WTC11 (cell line): Measurements from ENCODE around the gene MYMX. TPM values are rescaled to one million over a fixed set of nuclear protein-coding genes. Genes with fewer than 3 reads are reported as not detected.

Experiments used
- ATAC-seq: fragments of 200-7000 bp; cut with Tn5 transposase; 2 replicates; pipeline ENCODE4 v1.10.0; 2021; ENCODE audit warnings: mild to moderate bottlenecking, moderate library complexity
- CTCF ChIA-PET: fragments of 300-600 bp; sonication (Branson Sonifier 250); formaldehyde crosslinking; loops from one replicate; lab custom pipeline; 2021; ENCODE audit warnings: antibody characterized with exemption; lab: Charles Lee
- POLR2A ChIA-PET: fragments of 350-600 bp; sonication (Branson Sonifier 250); formaldehyde crosslinking; loops from one replicate; lab custom pipeline; 2021; ENCODE audit warnings: antibody characterized with exemption; lab: Charles Lee
- DNase-seq: peaks from one replicate; pipeline ENCODE4 v3.0.0; 2021; ENCODE audit warnings: low spot score
- H3K27ac Mint-ChIP-seq: 2 replicates; pipeline ENCODE4 v1.8.0; 2021; ENCODE audit warnings: mixed read lengths
- H3K27me3 Mint-ChIP-seq: 2 replicates; pipeline ENCODE4 v1.8.0; 2021; ENCODE audit warnings: low read depth, mild to moderate bottlenecking, moderate library complexity, mixed read lengths
- H3K36me3 Mint-ChIP-seq: 2 replicates; pipeline ENCODE4 v1.8.0; 2021; ENCODE audit warnings: mixed read lengths
- H3K4me1 Mint-ChIP-seq: 2 replicates; pipeline ENCODE4 v1.8.0; 2022; ENCODE audit warnings: mixed read lengths
- H3K4me3 Mint-ChIP-seq: 2 replicates; pipeline ENCODE4 v1.8.0; 2021; ENCODE audit warnings: mild to moderate bottlenecking, moderate library complexity, mixed read lengths
- H3K9me3 Mint-ChIP-seq: 2 replicates; pipeline ENCODE4 v1.8.0; 2021; ENCODE audit warnings: mixed read lengths
- ARID4B ChIP-seq: sonication (generic); formaldehyde crosslinking; IDR thresholded peaks from 2 replicates; pipeline ENCODE4 v1.8.0; 2023; ENCODE audit warnings: missing genetic modification reagents, mild to moderate bottlenecking, borderline replicate concordance
- ATF1 ChIP-seq: sonication (generic); formaldehyde crosslinking; IDR thresholded peaks from 2 replicates; pipeline ENCODE4 v1.8.1; 2023; ENCODE audit warnings: mild to moderate bottlenecking, moderate library complexity, missing genetic modification reagents
- CTCF ChIP-seq: fragments of 200-600 bp; IDR thresholded peaks from 2 replicates; pipeline ENCODE4 v1.8.0; 2022; ENCODE audit warnings: antibody characterized with exemption
- E2F1 ChIP-seq: sonication (generic); formaldehyde crosslinking; IDR thresholded peaks from 2 replicates; pipeline ENCODE4 v1.8.0; 2022; ENCODE audit warnings: mild to moderate bottlenecking, missing genetic modification reagents
- E2F4 ChIP-seq: sonication (generic); formaldehyde crosslinking; IDR thresholded peaks from 2 replicates; pipeline ENCODE4 v1.8.1; 2022; ENCODE audit warnings: low read depth, mild to moderate bottlenecking, moderate library complexity, missing genetic modification reagents, borderline replicate concordance
- ELF4 ChIP-seq: sonication (generic); formaldehyde crosslinking; IDR thresholded peaks from 2 replicates; pipeline ENCODE4 v1.8.1; 2022; ENCODE audit warnings: low read depth, mild to moderate bottlenecking, moderate library complexity, missing genetic modification reagents
- ERG ChIP-seq: fragments of 250-450 bp; sonication (Bioruptor Pico); IDR thresholded peaks from 2 replicates; pipeline ENCODE4 v1.8.0; 2021; ENCODE audit warnings: mild to moderate bottlenecking
- ESRRA ChIP-seq: sonication (generic); formaldehyde crosslinking; IDR thresholded peaks from 2 replicates; pipeline ENCODE4 v1.8.1; 2022; ENCODE audit warnings: mild to moderate bottlenecking, missing genetic modification reagents, borderline replicate concordance
- NFATC4 ChIP-seq: fragments of 250-450 bp; sonication (Bioruptor Pico); IDR thresholded peaks from 2 replicates; pipeline ENCODE4 v1.9.0; 2021; ENCODE audit warnings: mild to moderate bottlenecking
- NR3C1 ChIP-seq: sonication (generic); formaldehyde crosslinking; conservative IDR thresholded peaks from 2 replicates; pipeline ENCODE4 v1.8.1; 2023; ENCODE audit warnings: low read depth, mild to moderate bottlenecking, missing genetic modification reagents
- TEAD1 ChIP-seq: sonication (generic); formaldehyde crosslinking; IDR thresholded peaks from 2 replicates; pipeline ENCODE4 v1.8.0; 2022; ENCODE audit warnings: mild to moderate bottlenecking, missing genetic modification reagents
- TEAD4 ChIP-seq: sonication (generic); formaldehyde crosslinking; IDR thresholded peaks from 2 replicates; pipeline ENCODE4 v1.8.0; 2022; ENCODE audit warnings: mild to moderate bottlenecking, missing genetic modification reagents
- ZNF138 ChIP-seq: sonication (generic); formaldehyde crosslinking; conservative IDR thresholded peaks from 2 replicates; pipeline ENCODE4 v1.8.1; 2022; ENCODE audit warnings: mild to moderate bottlenecking, moderate library complexity, missing genetic modification reagents
- total RNA-seq: library from RNA; stranded (reverse); gene quantifications from 3 replicates; pipeline ENCODE4 v1.2.3, GENCODE V29; 2021
- TF ChIP-seq, protein P1 (sequence below): sonication (generic); formaldehyde crosslinking; IDR thresholded peaks from 2 replicates; pipeline ENCODE4 v1.8.0; 2023; ENCODE audit warnings: mild to moderate bottlenecking, missing genetic modification reagents
- TF ChIP-seq, protein P2 (sequence below): sonication (generic); formaldehyde crosslinking; IDR thresholded peaks from 2 replicates; pipeline ENCODE4 v1.8.1; 2022; ENCODE audit warnings: low read depth, missing genetic modification reagents, borderline replicate concordance
- TF ChIP-seq, protein P3 (sequence below): sonication (generic); formaldehyde crosslinking; IDR thresholded peaks from 2 replicates; pipeline ENCODE4 v1.8.1; 2023; ENCODE audit warnings: mild to moderate bottlenecking, missing genetic modification reagents

The MYMX gene
- total RNA-seq, 1 experiment from 2014 or later = 3.9 TPM

DNA sequence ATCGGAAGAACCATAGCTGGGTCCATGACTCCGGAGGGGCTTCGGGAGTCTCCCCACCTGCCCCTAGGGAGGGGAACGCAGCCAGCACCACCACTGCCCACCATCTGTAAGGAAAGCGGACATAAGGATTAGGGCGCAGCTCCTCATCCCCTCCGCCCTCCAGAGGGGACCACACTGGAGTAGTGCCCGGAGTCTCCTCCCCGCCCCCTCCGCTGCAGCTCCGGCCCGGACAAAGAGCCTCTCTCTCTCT is 40.0 kb downstream of the MYMX start (continued):
- TF ChIP-seq, protein P1, sequence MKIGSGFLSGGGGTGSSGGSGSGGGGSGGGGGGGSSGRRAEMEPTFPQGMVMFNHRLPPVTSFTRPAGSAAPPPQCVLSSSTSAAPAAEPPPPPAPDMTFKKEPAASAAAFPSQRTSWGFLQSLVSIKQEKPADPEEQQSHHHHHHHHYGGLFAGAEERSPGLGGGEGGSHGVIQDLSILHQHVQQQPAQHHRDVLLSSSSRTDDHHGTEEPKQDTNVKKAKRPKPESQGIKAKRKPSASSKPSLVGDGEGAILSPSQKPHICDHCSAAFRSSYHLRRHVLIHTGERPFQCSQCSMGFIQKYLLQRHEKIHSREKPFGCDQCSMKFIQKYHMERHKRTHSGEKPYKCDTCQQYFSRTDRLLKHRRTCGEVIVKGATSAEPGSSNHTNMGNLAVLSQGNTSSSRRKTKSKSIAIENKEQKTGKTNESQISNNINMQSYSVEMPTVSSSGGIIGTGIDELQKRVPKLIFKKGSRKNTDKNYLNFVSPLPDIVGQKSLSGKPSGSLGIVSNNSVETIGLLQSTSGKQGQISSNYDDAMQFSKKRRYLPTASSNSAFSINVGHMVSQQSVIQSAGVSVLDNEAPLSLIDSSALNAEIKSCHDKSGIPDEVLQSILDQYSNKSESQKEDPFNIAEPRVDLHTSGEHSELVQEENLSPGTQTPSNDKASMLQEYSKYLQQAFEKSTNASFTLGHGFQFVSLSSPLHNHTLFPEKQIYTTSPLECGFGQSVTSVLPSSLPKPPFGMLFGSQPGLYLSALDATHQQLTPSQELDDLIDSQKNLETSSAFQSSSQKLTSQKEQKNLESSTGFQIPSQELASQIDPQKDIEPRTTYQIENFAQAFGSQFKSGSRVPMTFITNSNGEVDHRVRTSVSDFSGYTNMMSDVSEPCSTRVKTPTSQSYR (CRISPR knock-in tag) = no peak; the same call in 1 of the 2 replicates
- TF ChIP-seq ARID4B (CRISPR knock-in tag) (0 out of 2 replicates have a peak, but pooled peaks have one; percentile 3), ELF4 (CRISPR knock-in tag) (no peak), TEAD1 (CRISPR knock-in tag) (no peak), TEAD4 (CRISPR knock-in tag) (no peak), E2F4 (CRISPR knock-in tag) (0 out of 2 replicates have a peak, but pooled peaks have one; percentile 5)

DNA sequence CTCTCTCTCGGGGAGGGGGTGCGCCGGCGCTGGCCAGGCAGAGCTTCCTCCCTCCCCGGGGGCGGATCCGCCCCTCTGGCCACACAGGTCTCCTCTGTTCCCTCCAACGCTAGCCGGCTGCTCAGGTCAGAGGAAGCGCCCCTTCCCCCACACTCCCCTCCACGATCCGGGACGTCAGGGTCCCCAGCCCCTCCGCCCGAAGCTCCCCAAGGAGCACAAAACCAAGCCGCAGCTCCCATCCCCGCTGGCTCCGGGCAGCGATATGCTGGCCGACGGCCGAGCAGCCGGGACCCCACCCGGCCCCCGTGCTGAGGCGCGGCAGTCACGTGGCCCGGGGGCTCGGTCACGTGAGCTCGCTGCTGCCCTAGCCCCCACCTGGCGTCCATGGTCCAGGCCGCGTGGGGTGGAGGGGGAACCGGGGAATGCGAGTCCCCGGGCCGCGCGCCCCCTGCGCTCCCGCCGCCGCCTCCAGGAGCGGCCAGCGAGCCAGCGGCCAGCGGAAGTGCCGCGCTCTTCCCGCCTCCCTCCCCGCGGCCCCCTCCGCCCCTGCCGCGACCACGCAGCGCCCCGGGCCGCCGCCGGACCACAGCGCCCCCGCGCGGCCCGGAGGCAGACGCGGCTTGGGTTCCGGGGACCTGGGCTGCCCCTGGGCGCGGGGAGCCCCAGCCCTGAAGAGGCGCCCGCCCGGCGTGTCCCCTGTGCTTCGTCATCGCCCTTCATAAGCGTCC is 40.5 kb downstream of the MYMX start, which contains the start of gene SLC35B2:
Gene SLC35B2 (minus strand): TSS at position 504 of the 728 bp plus-strand sequence. CDS start 118 bp downstream, at position 386.
- Mint-ChIP-seq H3K27me3 (no peaks in the 10 kb centered on the region), H3K27ac (peak within 1 kb of the TSS; percentile 87), H3K4me1 (peaks cover 27% of the 10 kb centered on the region), H3K9me3 (no peaks in the 10 kb centered on the region), H3K4me3 (peak within 1 kb of the TSS; percentile 83), H3K36me3 (peaks cover 36% of the 10 kb centered on the region)
- ChIA-PET POLR2A (interaction anchor here (0.6 to 3.7 kb wide), 17 partner anchors 10 to 331 kb away, joined by 3 to 83 read pairs (median 4); partner anchors contain the start of genes AARS2, CDC5L, HSP90AB1 and SLC29A1), CTCF (interaction anchor here (0.7 to 4.4 kb wide), 35 partner anchors 8 to 628 kb away, joined by 3 to 76 read pairs (median 5); partner anchors contain the start of genes AARS2, HSP90AB1, SLC29A1 and TMEM151B)
- ATAC-seq (peak; percentile 31), DNase-seq (peak; percentile 76)
- TF ChIP-seq ATF1 (CRISPR knock-in tag) = no peak
- no peak for TF ChIP-seq ZNF138 (CRISPR knock-in tag)
- peak; percentile 75 for TF ChIP-seq CTCF
- TF ChIP-seq, protein P2, sequence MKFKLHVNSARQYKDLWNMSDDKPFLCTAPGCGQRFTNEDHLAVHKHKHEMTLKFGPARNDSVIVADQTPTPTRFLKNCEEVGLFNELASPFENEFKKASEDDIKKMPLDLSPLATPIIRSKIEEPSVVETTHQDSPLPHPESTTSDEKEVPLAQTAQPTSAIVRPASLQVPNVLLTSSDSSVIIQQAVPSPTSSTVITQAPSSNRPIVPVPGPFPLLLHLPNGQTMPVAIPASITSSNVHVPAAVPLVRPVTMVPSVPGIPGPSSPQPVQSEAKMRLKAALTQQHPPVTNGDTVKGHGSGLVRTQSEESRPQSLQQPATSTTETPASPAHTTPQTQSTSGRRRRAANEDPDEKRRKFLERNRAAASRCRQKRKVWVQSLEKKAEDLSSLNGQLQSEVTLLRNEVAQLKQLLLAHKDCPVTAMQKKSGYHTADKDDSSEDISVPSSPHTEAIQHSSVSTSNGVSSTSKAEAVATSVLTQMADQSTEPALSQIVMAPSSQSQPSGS = no peak
- TF ChIP-seq E2F1 (CRISPR knock-in tag) = 0 out of 2 replicates have a peak, but pooled peaks have one; percentile 12
- TF ChIP-seq, protein P3, sequence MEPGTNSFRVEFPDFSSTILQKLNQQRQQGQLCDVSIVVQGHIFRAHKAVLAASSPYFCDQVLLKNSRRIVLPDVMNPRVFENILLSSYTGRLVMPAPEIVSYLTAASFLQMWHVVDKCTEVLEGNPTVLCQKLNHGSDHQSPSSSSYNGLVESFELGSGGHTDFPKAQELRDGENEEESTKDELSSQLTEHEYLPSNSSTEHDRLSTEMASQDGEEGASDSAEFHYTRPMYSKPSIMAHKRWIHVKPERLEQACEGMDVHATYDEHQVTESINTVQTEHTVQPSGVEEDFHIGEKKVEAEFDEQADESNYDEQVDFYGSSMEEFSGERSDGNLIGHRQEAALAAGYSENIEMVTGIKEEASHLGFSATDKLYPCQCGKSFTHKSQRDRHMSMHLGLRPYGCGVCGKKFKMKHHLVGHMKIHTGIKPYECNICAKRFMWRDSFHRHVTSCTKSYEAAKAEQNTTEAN (CRISPR knock-in tag) = no peak
- peak; percentile 46; the same call in 1 of the 2 replicates for TF ChIP-seq ESRRA
- peak; percentile 44; the same call in 1 of the 2 replicates for TF ChIP-seq TEAD1 (CRISPR knock-in tag)
- TF ChIP-seq NFATC4 = 0 out of 2 replicates have a peak, but pooled peaks have one; percentile 22
- TF ChIP-seq NR3C1 (CRISPR knock-in tag) = no peak
- peak; percentile 77; the same call in 1 of the 2 replicates for TF ChIP-seq ERG
- no peak for TF ChIP-seq E2F4 (CRISPR knock-in tag)
